ENCODE results near the gene FUBP3. TPM values are rescaled to one million over a fixed set of nuclear protein-coding genes. Genes with fewer than 3 reads are reported as not detected.

The FUBP3 gene
- total and polyA plus RNA-seq, 2 experiments from 2014 or later, result 42.5 to 74.8 TPM

DNA sequence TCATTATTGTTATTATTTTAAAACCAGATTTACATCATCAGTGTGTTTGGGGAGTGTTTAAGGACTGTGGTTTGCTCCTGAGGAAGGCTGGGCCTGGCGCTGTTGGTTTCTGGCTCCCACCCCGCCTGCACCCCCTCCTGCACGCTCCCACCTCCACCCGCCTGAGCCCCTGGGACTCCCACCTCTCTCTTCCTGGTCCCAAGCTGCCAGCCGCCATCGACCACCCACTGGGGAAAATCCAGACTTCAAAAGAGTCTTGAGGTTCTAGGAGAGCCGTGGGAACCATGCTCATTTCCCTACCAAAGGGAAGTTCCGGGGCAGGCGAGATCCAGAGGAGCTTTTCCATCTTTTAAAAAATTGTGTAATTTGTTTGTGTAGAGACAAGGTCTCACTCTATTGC is 35.0 kb upstream of the FUBP3 start:
- no peak overlapping the region for H3K4me3 ChIP-seq
- DNase-seq (ENCODE audit: low spot score) (no peak), ATAC-seq (no peak)
- peaks cover 33% of the 10 kb centered on the region for H3K4me1 Mint-ChIP-seq
- H3K27ac ChIP-seq (ENCODE audit: low read depth), result no peak overlapping the region
- no peaks in the 10 kb centered on the region for H3K79me2 ChIP-seq (replicated peaks; ENCODE audit: insufficient read depth)
- peaks cover 20% of the 10 kb centered on the region for H3K27me3 Mint-ChIP-seq (ENCODE audit: insufficient read depth, low read depth, poor library complexity)
- H3F3A ChIP-seq (replicated peaks; ENCODE audit: low read depth), result 0 out of 2 replicates have a peak, but pooled peaks cover 3% of the 10 kb centered on the region
- H4K20me1 ChIP-seq (replicated peaks; ENCODE audit: insufficient read depth), result no peaks in the 10 kb centered on the region
- H3K36me3 Mint-ChIP-seq (ENCODE audit: low read depth), result peaks cover 6% of the 10 kb centered on the region; the same call in 2 of the 3 replicates
- H3K9me2 ChIP-seq (ENCODE audit: insufficient read depth), result no peaks in the 10 kb centered on the region
- H3K4me2 ChIP-seq, result no peak overlapping the region
- no peaks in the 10 kb centered on the region for H3K27me3 ChIP-seq (ENCODE audit: insufficient read depth)
- no peak overlapping the region for H3K27ac Mint-ChIP-seq
- H2AFZ ChIP-seq, result peak overlapping the region; percentile 47; the same call in 1 of the 2 replicates
- no peaks in the 10 kb centered on the region for H3K36me3 ChIP-seq (ENCODE audit: insufficient read depth)
- peaks cover 11% of the 10 kb centered on the region for H3K9me3 Mint-ChIP-seq
- H3K4me1 ChIP-seq (ENCODE audit: insufficient read depth), result peaks cover 6% of the 10 kb centered on the region
- no peak for TF ChIP-seq NANOG (IDR thresholded peaks at IDR 0.05; ENCODE audit: borderline replicate concordance)
- no peak for TF ChIP-seq EZH2 (IDR thresholded peaks at IDR 0.05; ENCODE audit: low read depth, unreplicated experiment)
- no peak for TF ChIP-seq ZNF331 (CRISPR knock-in tag; IDR thresholded peaks at IDR 0.05; ENCODE audit: low read depth)
- TF ChIP-seq EZH2phosphoT487 (IDR thresholded peaks at IDR 0.05; ENCODE audit: unreplicated experiment), result no peak
- no peak for TF ChIP-seq ZNF114 (CRISPR knock-in tag; IDR thresholded peaks at IDR 0.05)
- no peak for TF ChIP-seq STAT1 (IDR thresholded peaks at IDR 0.05; ENCODE audit: unreplicated experiment)
- no peak for TF ChIP-seq ZNF462 (CRISPR knock-in tag; IDR thresholded peaks at IDR 0.05)
- TF ChIP-seq, protein P1, sequence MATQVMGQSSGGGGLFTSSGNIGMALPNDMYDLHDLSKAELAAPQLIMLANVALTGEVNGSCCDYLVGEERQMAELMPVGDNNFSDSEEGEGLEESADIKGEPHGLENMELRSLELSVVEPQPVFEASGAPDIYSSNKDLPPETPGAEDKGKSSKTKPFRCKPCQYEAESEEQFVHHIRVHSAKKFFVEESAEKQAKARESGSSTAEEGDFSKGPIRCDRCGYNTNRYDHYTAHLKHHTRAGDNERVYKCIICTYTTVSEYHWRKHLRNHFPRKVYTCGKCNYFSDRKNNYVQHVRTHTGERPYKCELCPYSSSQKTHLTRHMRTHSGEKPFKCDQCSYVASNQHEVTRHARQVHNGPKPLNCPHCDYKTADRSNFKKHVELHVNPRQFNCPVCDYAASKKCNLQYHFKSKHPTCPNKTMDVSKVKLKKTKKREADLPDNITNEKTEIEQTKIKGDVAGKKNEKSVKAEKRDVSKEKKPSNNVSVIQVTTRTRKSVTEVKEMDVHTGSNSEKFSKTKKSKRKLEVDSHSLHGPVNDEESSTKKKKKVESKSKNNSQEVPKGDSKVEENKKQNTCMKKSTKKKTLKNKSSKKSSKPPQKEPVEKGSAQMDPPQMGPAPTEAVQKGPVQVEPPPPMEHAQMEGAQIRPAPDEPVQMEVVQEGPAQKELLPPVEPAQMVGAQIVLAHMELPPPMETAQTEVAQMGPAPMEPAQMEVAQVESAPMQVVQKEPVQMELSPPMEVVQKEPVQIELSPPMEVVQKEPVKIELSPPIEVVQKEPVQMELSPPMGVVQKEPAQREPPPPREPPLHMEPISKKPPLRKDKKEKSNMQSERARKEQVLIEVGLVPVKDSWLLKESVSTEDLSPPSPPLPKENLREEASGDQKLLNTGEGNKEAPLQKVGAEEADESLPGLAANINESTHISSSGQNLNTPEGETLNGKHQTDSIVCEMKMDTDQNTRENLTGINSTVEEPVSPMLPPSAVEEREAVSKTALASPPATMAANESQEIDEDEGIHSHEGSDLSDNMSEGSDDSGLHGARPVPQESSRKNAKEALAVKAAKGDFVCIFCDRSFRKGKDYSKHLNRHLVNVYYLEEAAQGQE (IDR thresholded peaks at IDR 0.05; ENCODE audit: unreplicated experiment), result no peak
- no peak for TF ChIP-seq POLR2AphosphoS5 (IDR thresholded peaks at IDR 0.05; ENCODE audit: low read depth)
- TF ChIP-seq CREB1 (CRISPR knock-in tag; IDR thresholded peaks at IDR 0.05; ENCODE audit: low read depth), result no peak
- TF ChIP-seq, protein P2, sequence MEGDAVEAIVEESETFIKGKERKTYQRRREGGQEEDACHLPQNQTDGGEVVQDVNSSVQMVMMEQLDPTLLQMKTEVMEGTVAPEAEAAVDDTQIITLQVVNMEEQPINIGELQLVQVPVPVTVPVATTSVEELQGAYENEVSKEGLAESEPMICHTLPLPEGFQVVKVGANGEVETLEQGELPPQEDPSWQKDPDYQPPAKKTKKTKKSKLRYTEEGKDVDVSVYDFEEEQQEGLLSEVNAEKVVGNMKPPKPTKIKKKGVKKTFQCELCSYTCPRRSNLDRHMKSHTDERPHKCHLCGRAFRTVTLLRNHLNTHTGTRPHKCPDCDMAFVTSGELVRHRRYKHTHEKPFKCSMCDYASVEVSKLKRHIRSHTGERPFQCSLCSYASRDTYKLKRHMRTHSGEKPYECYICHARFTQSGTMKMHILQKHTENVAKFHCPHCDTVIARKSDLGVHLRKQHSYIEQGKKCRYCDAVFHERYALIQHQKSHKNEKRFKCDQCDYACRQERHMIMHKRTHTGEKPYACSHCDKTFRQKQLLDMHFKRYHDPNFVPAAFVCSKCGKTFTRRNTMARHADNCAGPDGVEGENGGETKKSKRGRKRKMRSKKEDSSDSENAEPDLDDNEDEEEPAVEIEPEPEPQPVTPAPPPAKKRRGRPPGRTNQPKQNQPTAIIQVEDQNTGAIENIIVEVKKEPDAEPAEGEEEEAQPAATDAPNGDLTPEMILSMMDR (conservative IDR thresholded peaks at IDR 0.05; ENCODE audit: low read depth in 2 of 2), result no peak
- no peak for TF ChIP-seq JUNB (IDR thresholded peaks at IDR 0.05; ENCODE audit: unreplicated experiment)
- no peak for TF ChIP-seq ETS1 (IDR thresholded peaks at IDR 0.05)
- H3K4me3 Mint-ChIP-seq, result no peak overlapping the region
